ENCODE measurements around the gene RO60.

DNA sequence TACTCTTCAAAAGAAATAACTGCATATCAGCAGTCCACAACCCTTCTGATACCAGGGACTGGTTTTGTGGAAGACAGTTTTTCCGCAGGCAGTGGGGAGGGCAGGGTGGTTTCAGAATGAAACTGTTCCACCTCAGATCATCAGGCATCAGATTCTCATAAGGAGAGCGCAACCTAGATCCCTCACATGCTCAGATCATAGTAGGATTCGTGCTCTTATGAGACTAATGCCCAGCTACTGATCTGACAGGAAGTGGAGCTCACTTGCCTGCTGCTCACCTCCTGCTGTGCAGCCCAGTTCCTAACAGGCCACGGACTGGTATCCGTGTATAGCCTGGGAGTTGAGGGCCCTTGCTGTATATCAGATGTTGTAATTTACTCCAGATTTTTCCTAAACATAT is 11.5 kb downstream of the RO60 start:
- TF ChIP-seq, protein P1, sequence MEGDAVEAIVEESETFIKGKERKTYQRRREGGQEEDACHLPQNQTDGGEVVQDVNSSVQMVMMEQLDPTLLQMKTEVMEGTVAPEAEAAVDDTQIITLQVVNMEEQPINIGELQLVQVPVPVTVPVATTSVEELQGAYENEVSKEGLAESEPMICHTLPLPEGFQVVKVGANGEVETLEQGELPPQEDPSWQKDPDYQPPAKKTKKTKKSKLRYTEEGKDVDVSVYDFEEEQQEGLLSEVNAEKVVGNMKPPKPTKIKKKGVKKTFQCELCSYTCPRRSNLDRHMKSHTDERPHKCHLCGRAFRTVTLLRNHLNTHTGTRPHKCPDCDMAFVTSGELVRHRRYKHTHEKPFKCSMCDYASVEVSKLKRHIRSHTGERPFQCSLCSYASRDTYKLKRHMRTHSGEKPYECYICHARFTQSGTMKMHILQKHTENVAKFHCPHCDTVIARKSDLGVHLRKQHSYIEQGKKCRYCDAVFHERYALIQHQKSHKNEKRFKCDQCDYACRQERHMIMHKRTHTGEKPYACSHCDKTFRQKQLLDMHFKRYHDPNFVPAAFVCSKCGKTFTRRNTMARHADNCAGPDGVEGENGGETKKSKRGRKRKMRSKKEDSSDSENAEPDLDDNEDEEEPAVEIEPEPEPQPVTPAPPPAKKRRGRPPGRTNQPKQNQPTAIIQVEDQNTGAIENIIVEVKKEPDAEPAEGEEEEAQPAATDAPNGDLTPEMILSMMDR (IDR thresholded peaks at IDR 0.05; ENCODE audit: borderline replicate concordance, extremely low read depth, low read length, poor library complexity, severe bottlenecking): no peak
- no peak for TF ChIP-seq EZH2 (IDR thresholded peaks at IDR 0.05; ENCODE audit: borderline replicate concordance, low read depth, low read length, severe bottlenecking)

Measured in DND-41 (cell line).